GM23248 (cell line): ENCODE results near the gene NT5DC1. TPM values are rescaled to one million over a fixed set of nuclear protein-coding genes. Genes with fewer than 3 reads are reported as not detected.

Source experiments
- DNase-seq: peaks from one replicate; pipeline ENCODE4 v3.0.0-alpha.2; 2015
- H2AFZ ChIP-seq: fragments of 200-600 bp; sonication (generic); 2 replicates; pipeline ENCODE4 v1.6.1; 2016; ENCODE audit warnings: antibody characterized with exemption
- H3F3A ChIP-seq: fragments of 200-600 bp; sonication (generic); 2 replicates; pipeline ENCODE4 v1.6.1; 2016; ENCODE audit warnings: mild to moderate bottlenecking, antibody characterized with exemption, mixed run types; ENCODE audit not compliant: insufficient read depth
- H3K27ac ChIP-seq: fragments of 200-600 bp; sonication (generic); 2 replicates; pipeline ENCODE4 v1.5.1; 2016; ENCODE audit warnings: mild to moderate bottlenecking
- H3K27me3 ChIP-seq: fragments of 200-600 bp; sonication (generic); replicated peaks from 2 replicates; pipeline ENCODE4 v1.6.1; 2016; ENCODE audit warnings: mild to moderate bottlenecking; ENCODE audit not compliant: insufficient read depth
- H3K36me3 ChIP-seq: fragments of 200-600 bp; sonication (generic); 2 replicates; pipeline ENCODE4 v1.6.1; 2016; ENCODE audit warnings: low read depth, mild to moderate bottlenecking
- H3K4me1 ChIP-seq: fragments of 200-600 bp; sonication (generic); 2 replicates; pipeline ENCODE4 v1.6.1; 2016; ENCODE audit warnings: mild to moderate bottlenecking; ENCODE audit not compliant: insufficient read depth
- H3K4me2 ChIP-seq: fragments of 200-600 bp; sonication (generic); one replicate; pipeline ENCODE4 v1.6.1; 2016; ENCODE audit warnings: mild to moderate bottlenecking; ENCODE audit not compliant: unreplicated experiment
- H3K4me3 ChIP-seq: fragments of 200-600 bp; sonication (generic); 2 replicates; pipeline ENCODE4 v1.5.1; 2016; ENCODE audit warnings: mild to moderate bottlenecking
- H3K79me2 ChIP-seq: fragments of 200-600 bp; sonication (generic); 2 replicates; pipeline ENCODE4 v1.6.1; 2016; ENCODE audit warnings: mild to moderate bottlenecking; ENCODE audit not compliant: insufficient read depth
- H3K9ac ChIP-seq: fragments of 200-600 bp; sonication (generic); 2 replicates; pipeline ENCODE4 v1.6.1; 2016; ENCODE audit warnings: mild to moderate bottlenecking
- H3K9me2 ChIP-seq: fragments of 200-600 bp; sonication (generic); 2 replicates; pipeline ENCODE4 v1.6.1; 2016; ENCODE audit warnings: mixed run types, mild to moderate bottlenecking, moderate library complexity; ENCODE audit not compliant: insufficient read depth
- H3K9me3 ChIP-seq: fragments of 200-600 bp; sonication (generic); one replicate; pipeline ENCODE4 v1.6.1; 2017; ENCODE audit warnings: low read depth
- H4K20me1 ChIP-seq: fragments of 200-600 bp; sonication (generic); 2 replicates; pipeline ENCODE4 v1.6.0; 2016; ENCODE audit not compliant: insufficient read depth
- EZH2 ChIP-seq: fragments of 200-600 bp; sonication (generic); IDR thresholded peaks from 2 replicates; pipeline ENCODE4 v1.6.1; 2018; ENCODE audit warnings: antibody characterized with exemption, mild to moderate bottlenecking; ENCODE audit not compliant: insufficient read depth, poor library complexity, severe bottlenecking
- EZH2phosphoT487 ChIP-seq: fragments of 200-600 bp; sonication (generic); IDR thresholded peaks from 2 replicates; pipeline ENCODE4 v1.6.1; 2018; ENCODE audit warnings: antibody characterized with exemption, moderate library complexity, mild to moderate bottlenecking, low read depth; ENCODE audit not compliant: insufficient read depth
- WGBS, 2 experiments: methylation state at CpG; one replicate each; pipeline ENCODE4 v1.1.6; 2015 to 2017; ENCODE audit warnings: low lambda C conversion rate in 2 of 2, low coverage in 1 of 2; ENCODE audit errors: missing lambda C conversion rate in 2 of 2; 5-methylcytosine and 5-hydroxymethylcytosine counted together
- in situ Hi-C: fragments of 300-500 bp; cut with MboI; formaldehyde crosslinking; loops from 2 replicates; pipeline ENCODE4 v1.15.0; 2020
- polyA plus RNA-seq: library from polyadenylated mRNA; unstranded; fragments of >200 nt; fragmentation: Nextera tagmentation; extraction: Ambion mirVana; gene quantifications from 2 replicates; pipeline ENCODE4 v1.2.1, GENCODE V29; 2016
- total RNA-seq: library from RNA; depleted of rRNA; stranded (reverse); fragments of >200 nt; shearing (Covaris generic); gene quantifications from 2 replicates; pipeline ENCODE4 v1.2.3, GENCODE V29; 2014

NT5DC1 gene
- total and polyA plus RNA-seq, 2 experiments from 2014 or later, result 3.4 to 15.4 TPM

DNA sequence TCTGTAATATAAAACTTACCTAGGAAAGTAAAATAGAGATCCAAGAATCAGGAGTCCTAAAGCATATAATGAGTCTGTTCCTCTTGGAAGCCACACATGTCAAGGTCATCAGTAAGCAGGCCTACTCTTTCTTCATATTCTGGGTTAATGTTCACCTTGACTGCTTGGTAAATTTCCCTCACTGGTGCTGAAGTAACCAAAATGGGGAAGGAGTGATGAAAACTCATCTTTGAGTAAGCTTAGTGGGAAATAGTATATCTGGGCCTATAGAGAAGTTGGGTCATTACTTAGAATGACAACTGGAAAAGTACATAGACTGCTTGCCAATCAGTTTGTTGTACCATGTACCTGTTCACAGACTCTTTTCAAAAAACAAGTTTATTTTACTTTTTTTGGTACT is 146.6 kb downstream of the NT5DC1 start:
- Histone ChIP-seq H3K9ac (no peak overlapping the region), H3F3A (peaks cover 31% of the 10 kb centered on the region), H3K9me2 (no peaks in the 10 kb centered on the region), H3K9me3 (no peaks in the 10 kb centered on the region), H4K20me1 (no peaks in the 10 kb centered on the region), H2AFZ (no peak overlapping the region), H3K4me3 (no peak overlapping the region), H3K27ac (no peak overlapping the region), H3K79me2 (peaks cover 45% of the 10 kb centered on the region), H3K4me1 (peaks cover 46% of the 10 kb centered on the region), H3K36me3 (peaks cover 6% of the 10 kb centered on the region; the same call in 1 of the 2 replicates), H3K27me3 (no peaks in the 10 kb centered on the region), H3K4me2 (no peak overlapping the region)
- DNase-seq, result no peak
- in situ Hi-C loops, result no loop called here
- TF ChIP-seq EZH2 (no peak), EZH2phosphoT487 (no peak)

DNA sequence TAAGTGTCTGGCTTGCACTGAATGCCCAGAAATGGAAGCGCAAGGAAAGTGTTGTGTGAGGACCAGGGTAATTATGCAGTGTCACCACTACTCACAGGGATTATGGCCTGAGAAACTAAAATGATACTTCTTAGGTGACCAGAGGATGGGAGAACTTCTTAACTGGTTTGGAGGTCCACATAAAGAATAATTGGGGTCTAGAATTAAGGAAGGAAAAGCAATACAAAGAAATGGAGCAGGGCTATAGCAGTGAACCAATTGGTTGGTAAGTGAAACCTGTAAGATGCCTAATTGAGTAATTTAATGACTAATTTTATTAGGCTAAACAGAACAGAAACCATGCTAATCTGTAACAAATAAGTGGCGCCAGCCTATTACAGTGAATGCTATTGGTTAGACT is 147.9 kb downstream of the NT5DC1 start:
- peak overlapping the region; percentile 96 for H3K4me2 ChIP-seq
- WGBS, 2 experiments, result 87 to 92% methylated on average over 2 of the region's 2 CpGs
- 0 out of 2 replicates have a peak overlapping the region, but pooled peaks have one; percentile 96 for H3K4me3 ChIP-seq

DNA sequence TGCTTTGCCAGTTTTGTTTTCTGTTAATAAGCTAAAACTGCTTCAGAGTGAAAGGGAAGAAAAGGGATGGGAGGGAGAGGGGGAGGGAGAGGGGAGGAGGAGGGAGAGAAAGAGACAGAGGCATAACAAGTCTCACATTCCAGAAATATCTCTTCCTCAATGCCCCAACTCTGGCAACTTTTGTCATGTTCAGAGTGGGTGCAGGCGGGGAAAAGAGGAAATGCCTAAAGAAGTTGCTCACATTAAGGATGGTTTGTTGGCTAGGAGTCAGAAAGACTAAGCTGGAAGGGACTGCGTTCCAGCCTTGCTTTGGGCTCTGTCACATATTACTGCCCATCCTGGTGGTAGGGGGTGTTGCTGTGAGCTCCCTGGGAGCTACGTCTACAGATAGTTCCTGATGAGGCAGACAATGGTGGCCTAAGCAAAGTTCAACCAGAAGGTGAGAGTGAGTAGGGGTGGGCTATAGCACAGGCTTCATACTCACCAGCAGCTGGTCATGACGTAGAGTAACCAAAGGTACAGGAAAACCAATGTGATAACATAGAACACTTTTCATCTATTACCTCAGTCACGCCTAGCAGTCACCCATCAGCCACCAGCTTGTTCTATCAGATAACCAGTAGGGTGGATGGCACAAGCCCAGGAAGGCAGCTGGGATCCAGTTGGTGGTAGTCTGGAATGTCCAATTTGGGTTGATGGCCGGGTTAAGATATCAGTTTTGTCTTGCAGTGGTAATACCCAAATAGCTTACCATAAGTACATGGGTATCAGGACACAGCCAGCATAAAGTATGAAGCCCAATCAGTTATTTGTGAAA is 151.1 kb downstream of the NT5DC1 start:
- Histone ChIP-seq H3K4me1 (peaks cover 55% of the 10 kb centered on the region), H3K9me2 (no peaks in the 10 kb centered on the region), H4K20me1 (no peaks in the 10 kb centered on the region), H3K4me3 (peak overlapping the region; percentile 96), H3K27me3 (no peaks in the 10 kb centered on the region), H3K9ac (peak overlapping the region; percentile 64), H2AFZ (peak overlapping the region; percentile 32), H3F3A (peaks cover 42% of the 10 kb centered on the region), H3K36me3 (peaks cover 6% of the 10 kb centered on the region; the same call in 1 of the 2 replicates), H3K79me2 (peaks cover 77% of the 10 kb centered on the region), H3K27ac (peak overlapping the region; percentile 68), H3K4me2 (peak overlapping the region; percentile 96), H3K9me3 (no peaks in the 10 kb centered on the region)
- in situ Hi-C loops, result no loop called here
- DNase-seq, result peak; percentile 89
- 40 to 42% methylated on average over 6 of the region's 6 CpGs for WGBS, 2 experiments
- TF ChIP-seq EZH2phosphoT487 (no peak), EZH2 (no peak)

More for the DNA sequence above, 147.9 kb downstream of the NT5DC1 start:
- Histone ChIP-seq H3K4me1 (peaks cover 53% of the 10 kb centered on the region), H3K27ac (no peak overlapping the region), H3K79me2 (peaks cover 58% of the 10 kb centered on the region), H3K9ac (no peak overlapping the region), H3K9me3 (no peaks in the 10 kb centered on the region), H3K36me3 (peaks cover 6% of the 10 kb centered on the region; the same call in 1 of the 2 replicates), H4K20me1 (no peaks in the 10 kb centered on the region), H3F3A (peaks cover 37% of the 10 kb centered on the region), H3K27me3 (no peaks in the 10 kb centered on the region), H3K9me2 (no peaks in the 10 kb centered on the region), H2AFZ (no peak overlapping the region)
- in situ Hi-C loops, result no loop called here
- DNase-seq, result no peak
- TF ChIP-seq EZH2phosphoT487, result no peak

DNA sequence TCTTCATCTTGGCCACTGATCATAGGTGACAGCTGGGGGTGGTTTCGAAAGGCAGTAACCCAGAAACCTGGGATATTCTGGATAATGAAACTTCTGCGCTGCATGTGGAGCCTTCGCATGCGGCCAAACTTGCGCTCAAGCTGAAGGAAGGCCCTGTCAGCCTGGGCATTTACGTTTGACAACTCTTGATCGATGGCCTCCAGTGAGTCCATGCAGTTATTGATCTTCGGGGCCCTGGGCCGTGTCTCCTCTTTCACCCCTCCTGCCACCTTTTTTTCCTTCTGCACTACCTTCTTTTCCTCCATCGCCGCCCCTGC is 152.5 kb downstream of the NT5DC1 start:
- no peaks in the 10 kb centered on the region for H3K9me3 ChIP-seq
- peaks cover 55% of the 10 kb centered on the region for H3K4me1 ChIP-seq
- H3F3A ChIP-seq, result peaks cover 32% of the 10 kb centered on the region
- peaks cover 6% of the 10 kb centered on the region; the same call in 1 of the 2 replicates for H3K36me3 ChIP-seq
- in situ Hi-C loops, result no loop called here
- H3K27ac ChIP-seq, result peak overlapping the region; percentile 87
- no peak for DNase-seq
- peak overlapping the region; percentile 93 for H2AFZ ChIP-seq
- no peaks in the 10 kb centered on the region for H3K9me2 ChIP-seq
- H3K27me3 ChIP-seq, result no peaks in the 10 kb centered on the region
- H3K9ac ChIP-seq, result peak overlapping the region; percentile 92
- H3K79me2 ChIP-seq, result peaks cover 72% of the 10 kb centered on the region
- H4K20me1 ChIP-seq, result no peaks in the 10 kb centered on the region
- WGBS, 2 experiments, result 2% methylated on average over 11 of the region's 11 CpGs
- peak overlapping the region; percentile 96 for H3K4me3 ChIP-seq
- peak overlapping the region; percentile 96 for H3K4me2 ChIP-seq
- TF ChIP-seq EZH2 (no peak), EZH2phosphoT487 (no peak)
